IPS-20b (cell line): ENCODE measurements around the gene SETX.

Experiments
- H3K27ac ChIP-seq: one replicate; pipeline ENCODE4 v1.5.1; 2013; ENCODE audit warnings: low read length
- H3K27me3 ChIP-seq: 2 replicates; pipeline ENCODE4 v1.6.1; 2013; ENCODE audit warnings: mild to moderate bottlenecking, low read length, inconsistent platforms; ENCODE audit not compliant: insufficient read depth
- H3K36me3 ChIP-seq: 2 replicates; pipeline ENCODE4 v1.6.1; 2013; ENCODE audit warnings: low read depth, mild to moderate bottlenecking, inconsistent platforms, low read length, moderate library complexity; ENCODE audit not compliant: insufficient read depth
- H3K4me1 ChIP-seq: 2 replicates; pipeline ENCODE4 v1.6.1; 2013; ENCODE audit warnings: mild to moderate bottlenecking, control low read depth, inconsistent platforms, low read length, moderate library complexity; ENCODE audit not compliant: insufficient read depth
- H3K4me3 ChIP-seq: 2 replicates; pipeline ENCODE4 v1.5.1; 2013; ENCODE audit warnings: mild to moderate bottlenecking, low read length, inconsistent platforms
- H3K9ac ChIP-seq: 2 replicates; pipeline ENCODE4 v1.6.1; 2013; ENCODE audit warnings: low read depth, mild to moderate bottlenecking, inconsistent platforms, low read length, moderate library complexity
- H3K9me3 ChIP-seq: 2 replicates; pipeline ENCODE4 v1.6.1; 2013; ENCODE audit warnings: mild to moderate bottlenecking, low read depth, low read length, inconsistent platforms; ENCODE audit not compliant: insufficient read depth

The SETX gene

DNA sequence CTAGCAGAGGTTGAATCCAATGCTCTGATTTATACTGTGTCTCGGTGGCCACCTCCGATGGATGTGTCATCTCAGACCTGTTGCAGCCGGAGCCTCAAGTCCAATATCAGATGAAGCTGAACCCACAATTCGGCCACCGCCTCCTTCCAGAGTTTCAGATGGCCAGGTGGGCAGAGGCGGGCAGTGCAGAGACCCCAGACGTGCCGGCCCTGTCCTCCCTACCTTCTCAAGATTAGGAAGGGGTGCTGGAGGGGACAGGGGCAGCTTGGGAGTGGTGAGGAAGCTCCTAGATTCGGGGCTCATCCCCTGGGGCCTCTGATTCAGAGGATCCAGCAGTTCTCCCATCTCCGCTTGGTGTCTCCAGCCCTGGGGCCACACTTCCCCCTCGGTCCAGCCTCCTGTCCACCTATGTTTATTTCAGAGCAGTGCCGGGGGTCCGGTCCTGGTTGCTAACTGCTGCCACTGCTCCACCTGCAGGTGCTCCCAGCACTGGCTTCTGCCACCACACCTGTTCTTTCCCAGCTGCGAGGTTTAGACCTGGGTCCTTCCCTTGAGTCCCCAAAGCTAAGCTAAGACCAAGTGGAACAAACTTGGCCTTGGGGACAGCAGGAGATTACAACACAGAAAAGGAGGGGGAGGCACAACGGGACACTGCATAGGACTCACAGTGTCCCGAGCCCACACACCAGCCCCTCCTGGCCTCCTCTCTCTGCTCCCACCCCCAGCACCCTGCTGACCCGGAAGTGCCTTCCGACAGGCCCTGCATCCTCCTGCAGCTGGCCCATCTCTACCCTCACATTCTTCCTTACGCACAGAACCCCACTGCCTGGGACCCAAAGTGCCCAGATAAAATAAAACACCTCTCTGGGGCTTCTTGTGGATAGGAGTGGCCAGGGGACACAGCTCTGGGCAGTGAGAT, 111.4 kb downstream of the SETX start:
- peaks cover 53% of the 10 kb centered on the region for H3K27me3 ChIP-seq
- no peaks in the 10 kb centered on the region for H3K36me3 ChIP-seq
- H3K27ac ChIP-seq, result no peak overlapping the region
- H3K4me3 ChIP-seq, result no peak overlapping the region; the same call in 1 of the 2 replicates
- no peaks in the 10 kb centered on the region for H3K4me1 ChIP-seq
- no peaks in the 10 kb centered on the region for H3K9me3 ChIP-seq
- no peak overlapping the region for H3K9ac ChIP-seq

DNA sequence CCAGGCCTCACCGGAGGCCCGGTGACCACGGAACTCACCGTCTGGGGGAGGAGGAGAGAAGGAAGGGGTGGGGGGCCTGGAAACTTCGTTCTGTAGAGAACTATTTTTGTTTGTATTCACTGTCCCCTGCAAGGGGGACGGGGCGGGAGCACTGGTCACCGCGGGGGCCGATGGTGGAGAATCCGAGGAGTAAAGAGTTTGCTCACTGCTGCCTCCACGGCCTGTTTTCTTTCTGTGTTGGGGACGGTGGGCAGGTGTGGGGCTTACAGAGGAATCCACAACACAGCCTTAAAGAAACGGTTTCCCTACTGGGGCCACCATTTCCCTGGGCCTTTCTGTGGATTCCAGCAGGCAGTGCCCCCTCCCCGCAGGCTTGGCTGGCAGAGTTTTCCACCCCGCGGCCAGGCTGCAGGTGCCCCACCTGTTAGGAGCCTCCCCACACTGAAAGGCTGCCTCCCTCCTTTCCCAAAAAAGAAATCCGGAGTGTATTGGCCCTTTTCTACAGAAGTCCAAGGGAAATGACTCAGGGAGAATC, 112.1 kb downstream of the SETX start:
- Histone ChIP-seq H3K4me1 (no peaks in the 10 kb centered on the region), H3K9ac (peak overlapping the region; percentile 41), H3K36me3 (no peaks in the 10 kb centered on the region), H3K4me3 (peak overlapping the region; percentile 69), H3K27me3 (peaks cover 53% of the 10 kb centered on the region), H3K9me3 (no peaks in the 10 kb centered on the region), H3K27ac (no peak overlapping the region)

DNA sequence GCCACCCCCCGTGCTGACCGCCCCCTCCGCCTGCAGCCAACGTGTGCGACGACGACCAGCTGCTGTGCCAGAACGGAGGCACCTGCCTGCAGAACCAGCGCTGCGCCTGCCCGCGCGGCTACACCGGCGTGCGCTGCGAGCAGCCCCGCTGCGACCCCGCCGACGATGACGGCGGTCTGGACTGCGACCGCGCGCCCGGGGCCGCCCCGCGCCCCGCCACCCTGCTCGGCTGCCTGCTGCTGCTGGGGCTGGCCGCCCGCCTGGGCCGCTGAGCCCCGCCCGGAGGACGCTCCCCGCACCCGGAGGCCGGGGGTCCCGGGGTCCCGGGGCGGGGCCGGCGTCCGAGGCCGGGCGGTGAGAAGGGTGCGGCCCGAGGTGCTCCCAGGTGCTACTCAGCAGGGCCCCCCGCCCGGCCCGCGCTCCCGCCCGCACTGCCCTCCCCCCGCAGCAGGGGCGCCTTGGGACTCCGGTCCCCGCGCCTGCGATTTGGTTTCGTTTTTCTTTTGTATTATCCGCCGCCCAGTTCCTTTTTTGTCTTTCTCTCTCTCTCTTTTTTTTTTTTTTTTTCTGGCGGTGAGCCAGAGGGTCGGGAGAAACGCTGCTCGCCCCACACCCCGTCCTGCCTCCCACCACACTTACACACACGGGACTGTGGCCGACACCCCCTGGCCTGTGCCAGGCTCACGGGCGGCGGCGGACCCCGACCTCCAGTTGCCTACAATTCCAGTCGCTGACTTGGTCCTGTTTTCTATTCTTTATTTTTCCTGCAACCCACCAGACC, 112.8 kb downstream of the SETX start:
- Histone ChIP-seq H3K27ac (no peak overlapping the region), H3K36me3 (no peaks in the 10 kb centered on the region), H3K27me3 (peaks cover 53% of the 10 kb centered on the region), H3K9ac (peak overlapping the region; percentile 41; the same call in 1 of the 2 replicates), H3K4me3 (peak overlapping the region; percentile 69), H3K4me1 (no peaks in the 10 kb centered on the region), H3K9me3 (no peaks in the 10 kb centered on the region)

GRCh38 chr9:132241483-132241839, 113.3 kb downstream of the SETX start:
- no peak overlapping the region for H3K9ac ChIP-seq

GRCh38 chr9:132240841-132241482, 113.8 kb downstream of the SETX start:
- no peaks in the 10 kb centered on the region for H3K36me3 ChIP-seq
- H3K9me3 ChIP-seq, result no peaks in the 10 kb centered on the region
- H3K27me3 ChIP-seq, result peaks cover 53% of the 10 kb centered on the region
- H3K4me1 ChIP-seq, result no peaks in the 10 kb centered on the region; the same call in 1 of the 2 replicates
- no peak overlapping the region for H3K9ac ChIP-seq
- no peak overlapping the region for H3K27ac ChIP-seq
- peak overlapping the region; percentile 69 for H3K4me3 ChIP-seq

More at GRCh38 chr9:132241483-132241839, 113.3 kb downstream of the SETX start:
- H3K4me3 ChIP-seq, result peak overlapping the region; percentile 69
- H3K4me1 ChIP-seq, result no peaks in the 10 kb centered on the region
- H3K27me3 ChIP-seq, result peaks cover 53% of the 10 kb centered on the region
- H3K36me3 ChIP-seq, result no peaks in the 10 kb centered on the region
- no peaks in the 10 kb centered on the region for H3K9me3 ChIP-seq
- no peak overlapping the region for H3K27ac ChIP-seq

GRCh38 chr9:132239999-132240840, 114.6 kb downstream of the SETX start:
- H3K4me3 ChIP-seq, result peak overlapping the region; percentile 69

DNA sequence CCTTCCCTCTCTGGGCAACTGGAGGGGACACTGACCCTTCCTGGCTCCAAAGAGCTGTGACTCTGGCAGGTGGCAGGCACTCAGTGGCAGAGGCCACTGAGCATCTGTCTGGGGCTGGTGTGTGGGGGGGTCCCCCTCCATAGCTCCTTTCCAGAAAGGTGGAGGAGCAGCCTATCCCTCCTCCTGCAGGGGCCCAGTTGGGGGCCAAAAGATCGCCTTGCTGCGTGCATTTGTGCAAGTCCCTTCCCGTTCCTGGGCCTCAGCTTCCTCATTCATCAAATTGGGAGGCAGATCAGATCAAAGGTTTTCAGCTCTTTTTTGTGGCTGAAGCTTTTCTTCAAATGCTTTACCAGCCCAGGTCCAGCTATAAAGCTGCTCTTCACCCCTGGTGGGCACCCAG, 115.3 kb downstream of the SETX start:
- Histone ChIP-seq H3K4me3 (no peak overlapping the region), H3K9ac (no peak overlapping the region), H3K36me3 (no peaks in the 10 kb centered on the region), H3K27me3 (peaks cover 51% of the 10 kb centered on the region), H3K9me3 (no peaks in the 10 kb centered on the region), H3K27ac (no peak overlapping the region), H3K4me1 (no peaks in the 10 kb centered on the region; the same call in 1 of the 2 replicates)

More at GRCh38 chr9:132239999-132240840, 114.6 kb downstream of the SETX start:
- H3K9ac ChIP-seq, result no peak overlapping the region
- H3K36me3 ChIP-seq, result no peaks in the 10 kb centered on the region
- H3K9me3 ChIP-seq, result no peaks in the 10 kb centered on the region
- H3K4me1 ChIP-seq, result no peaks in the 10 kb centered on the region; the same call in 1 of the 2 replicates
- H3K27me3 ChIP-seq, result peaks cover 53% of the 10 kb centered on the region
- H3K27ac ChIP-seq, result no peak overlapping the region

- no peak overlapping the region for H3K4me3 ChIP-seq
- no peaks in the 10 kb centered on the region; the same call in 1 of the 2 replicates for H3K4me1 ChIP-seq
- peaks cover 45% of the 10 kb centered on the region for H3K27me3 ChIP-seq
- no peak overlapping the region for H3K9ac ChIP-seq
- no peaks in the 10 kb centered on the region for H3K9me3 ChIP-seq
- H3K36me3 ChIP-seq, result no peaks in the 10 kb centered on the region
- no peak overlapping the region for H3K27ac ChIP-seq
Observed at GRCh38 chr9:132238992-132239391, 115.8 kb downstream of the SETX start.

DNA sequence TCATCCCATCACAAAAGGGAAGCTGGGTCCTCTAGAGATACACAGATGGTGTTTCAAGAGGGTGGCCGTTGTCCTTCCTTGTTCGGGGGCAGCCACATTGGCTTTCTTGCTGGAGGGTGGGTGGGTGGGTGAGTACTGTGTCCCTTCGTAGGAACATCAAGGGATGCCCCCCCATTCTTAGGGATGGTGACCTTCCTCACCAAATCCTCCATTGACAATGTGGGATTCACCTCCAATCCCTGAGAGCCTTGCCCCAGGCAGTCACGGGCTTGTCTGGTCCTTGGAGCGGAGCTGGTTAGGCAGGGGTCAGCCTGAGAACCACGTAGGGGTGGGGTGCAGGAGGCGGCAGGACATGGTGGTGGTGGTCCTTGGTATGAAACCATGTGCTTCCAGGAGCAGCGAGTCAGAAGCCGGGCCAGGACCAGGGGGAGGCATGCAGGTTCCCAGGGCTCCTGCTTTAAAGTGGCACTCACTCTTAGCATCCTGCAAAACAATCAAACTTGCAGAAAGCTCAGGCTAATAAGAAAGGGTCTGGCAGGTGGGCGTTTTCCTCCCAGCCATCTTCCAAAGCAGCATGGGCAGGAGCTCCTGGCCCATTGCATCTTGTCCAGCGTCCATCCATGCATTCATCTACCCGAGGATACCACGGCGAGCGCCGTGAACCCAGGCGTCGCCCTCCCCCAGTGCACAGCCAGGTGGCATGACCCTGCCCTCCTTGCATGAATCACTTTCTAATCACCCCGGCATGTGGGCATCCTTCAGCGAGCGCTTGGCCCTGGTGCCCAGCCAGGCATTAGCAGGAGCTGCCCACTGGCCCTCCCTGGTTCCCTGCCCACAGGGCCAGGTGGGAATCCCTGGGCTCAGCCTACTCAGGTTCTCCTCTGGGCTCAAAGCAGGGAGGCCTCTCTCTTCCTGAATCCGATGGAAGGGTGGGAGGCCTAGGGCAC, 116.5 kb downstream of the SETX start:
- H3K36me3 ChIP-seq, result no peaks in the 10 kb centered on the region
- H3K9me3 ChIP-seq, result no peaks in the 10 kb centered on the region
- H3K27me3 ChIP-seq, result peaks cover 38% of the 10 kb centered on the region
- H3K9ac ChIP-seq, result no peak overlapping the region
- H3K4me3 ChIP-seq, result no peak overlapping the region
- no peaks in the 10 kb centered on the region; the same call in 1 of the 2 replicates for H3K4me1 ChIP-seq
- H3K27ac ChIP-seq, result no peak overlapping the region

DNA sequence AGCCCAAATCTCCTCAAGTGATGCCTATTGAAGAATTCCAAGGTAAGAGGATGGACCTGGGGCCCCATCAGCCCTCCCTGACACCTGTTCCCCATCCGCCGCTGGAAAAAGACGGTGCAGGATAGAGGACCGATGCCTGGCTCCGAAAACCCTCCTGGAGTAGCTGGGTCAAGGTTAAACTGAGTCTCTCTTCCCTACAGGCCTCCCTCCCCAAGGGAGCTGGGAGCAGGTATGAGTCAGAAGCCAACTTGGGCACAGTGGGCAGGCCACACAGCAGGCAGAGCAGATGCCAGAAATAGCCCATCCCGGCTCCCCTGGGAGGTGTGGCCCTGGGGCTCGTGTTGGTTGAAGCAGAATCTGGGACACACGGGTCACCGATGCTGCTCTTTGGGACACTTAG, 117.3 kb downstream of the SETX start:
- Histone ChIP-seq H3K9ac (no peak overlapping the region), H3K36me3 (no peaks in the 10 kb centered on the region), H3K27ac (no peak overlapping the region), H3K4me3 (no peak overlapping the region), H3K27me3 (peaks cover 30% of the 10 kb centered on the region), H3K4me1 (no peaks in the 10 kb centered on the region; the same call in 1 of the 2 replicates), H3K9me3 (no peaks in the 10 kb centered on the region)
